ENCODE measurements around the gene KIF3A.

GRCh38 chr5:132653716-132654115, 83.6 kb downstream of the KIF3A start:
- TF ChIP-seq POLR2A (IDR thresholded peaks at IDR 0.05; ENCODE audit: low read length) (no peak), GATA1 (IDR thresholded peaks at IDR 0.05; ENCODE audit: low read depth, low read length) (no peak)

All from erythroblast (primary cell).